Measurements from ENCODE around the gene ZXDC. TPM values are rescaled to one million over a fixed set of nuclear protein-coding genes. Genes with fewer than 3 reads are reported as not detected.

The ZXDC gene
- total and polyA plus RNA-seq, 9 of the 15 experiments (the other 6 are each of a cell fraction or from before 2014, with no cell fraction given), result 0.59 to 13.4 (median 7.3) TPM

GRCh38 chr3:126389112-126389793 is 86.4 kb downstream of the ZXDC start (continued):
- TF ChIP-seq, protein P1, sequence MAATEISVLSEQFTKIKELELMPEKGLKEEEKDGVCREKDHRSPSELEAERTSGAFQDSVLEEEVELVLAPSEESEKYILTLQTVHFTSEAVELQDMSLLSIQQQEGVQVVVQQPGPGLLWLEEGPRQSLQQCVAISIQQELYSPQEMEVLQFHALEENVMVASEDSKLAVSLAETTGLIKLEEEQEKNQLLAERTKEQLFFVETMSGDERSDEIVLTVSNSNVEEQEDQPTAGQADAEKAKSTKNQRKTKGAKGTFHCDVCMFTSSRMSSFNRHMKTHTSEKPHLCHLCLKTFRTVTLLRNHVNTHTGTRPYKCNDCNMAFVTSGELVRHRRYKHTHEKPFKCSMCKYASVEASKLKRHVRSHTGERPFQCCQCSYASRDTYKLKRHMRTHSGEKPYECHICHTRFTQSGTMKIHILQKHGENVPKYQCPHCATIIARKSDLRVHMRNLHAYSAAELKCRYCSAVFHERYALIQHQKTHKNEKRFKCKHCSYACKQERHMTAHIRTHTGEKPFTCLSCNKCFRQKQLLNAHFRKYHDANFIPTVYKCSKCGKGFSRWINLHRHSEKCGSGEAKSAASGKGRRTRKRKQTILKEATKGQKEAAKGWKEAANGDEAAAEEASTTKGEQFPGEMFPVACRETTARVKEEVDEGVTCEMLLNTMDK (IDR thresholded peaks at IDR 0.05; ENCODE audit: borderline replicate concordance, insufficient read depth, low read depth, low read length, poor library complexity, severe bottlenecking), result peak; percentile 96
- 0 out of 2 replicates have a peak, but pooled peaks have one; percentile 29 for TF ChIP-seq EHMT2 (IDR thresholded peaks at IDR 0.05)
- peak; percentile 43 to 65; a peak in 3 of 4 replicates for TF ChIP-seq FOXK2 (conservative IDR thresholded peaks at IDR 0.05 in 1 of 2, IDR thresholded peaks at IDR 0.05 in 1 of 2; ENCODE audit: low read depth in 2 of 2)
- peak; percentile 28; the same call in 1 of the 2 replicates for TF ChIP-seq ESRRA (IDR thresholded peaks at IDR 0.05; ENCODE audit: borderline replicate concordance, low read depth)
- TF ChIP-seq FOXA3 (CRISPR knock-in tag; conservative IDR thresholded peaks at IDR 0.05 in 1 of 2, IDR thresholded peaks at IDR 0.05 in 1 of 2), result peak; percentile 42 to 78
- TF ChIP-seq ATF1 (CRISPR knock-in tag; IDR thresholded peaks at IDR 0.05), result no peak
- TF ChIP-seq ATF1 (tag; IDR thresholded peaks at IDR 0.05), result peak; percentile 72
- 0 out of 2 replicates have a peak, but pooled peaks have one; percentile 41 for TF ChIP-seq FOXP1 (CRISPR knock-in tag; IDR thresholded peaks at IDR 0.05)
- TF ChIP-seq NR3C1 (CRISPR knock-in tag; IDR thresholded peaks at IDR 0.05), result no peak
- TF ChIP-seq NONO (IDR thresholded peaks at IDR 0.05; ENCODE audit: low read depth in 2 of 2, low read length in 1 of 2), result peak in 1 of 2 experiments; percentile 33; a peak in 1 of 4 replicates
- peak in 1 of 2 experiments; percentile 63 for TF ChIP-seq E2F6 (IDR thresholded peaks at IDR 0.05; ENCODE audit: borderline replicate concordance in 1 of 2, extremely low read depth in 1 of 2, insufficient read depth in 1 of 2, insufficient read length in 1 of 2, low read depth in 1 of 2, low read length in 1 of 2, poor library complexity in 1 of 2, severe bottlenecking in 1 of 2)
- 0 out of 4 replicates have a peak, but pooled peaks of 1 of the 2 experiments have one; percentile 24 for TF ChIP-seq RCOR1 (IDR thresholded peaks at IDR 0.05; ENCODE audit: borderline replicate concordance in 1 of 2, low read depth in 2 of 2, low read length in 2 of 2)
- TF ChIP-seq KDM2B (CRISPR knock-in tag; IDR thresholded peaks at IDR 0.05), result no peak
- TF ChIP-seq, protein P2, sequence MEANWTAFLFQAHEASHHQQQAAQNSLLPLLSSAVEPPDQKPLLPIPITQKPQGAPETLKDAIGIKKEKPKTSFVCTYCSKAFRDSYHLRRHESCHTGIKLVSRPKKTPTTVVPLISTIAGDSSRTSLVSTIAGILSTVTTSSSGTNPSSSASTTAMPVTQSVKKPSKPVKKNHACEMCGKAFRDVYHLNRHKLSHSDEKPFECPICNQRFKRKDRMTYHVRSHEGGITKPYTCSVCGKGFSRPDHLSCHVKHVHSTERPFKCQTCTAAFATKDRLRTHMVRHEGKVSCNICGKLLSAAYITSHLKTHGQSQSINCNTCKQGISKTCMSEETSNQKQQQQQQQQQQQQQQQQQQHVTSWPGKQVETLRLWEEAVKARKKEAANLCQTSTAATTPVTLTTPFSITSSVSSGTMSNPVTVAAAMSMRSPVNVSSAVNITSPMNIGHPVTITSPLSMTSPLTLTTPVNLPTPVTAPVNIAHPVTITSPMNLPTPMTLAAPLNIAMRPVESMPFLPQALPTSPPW (CRISPR knock-in tag; IDR thresholded peaks at IDR 0.05), result peak; percentile 31; the same call in 1 of the 2 replicates
- peak; percentile 20; the same call in 1 of the 2 replicates for TF ChIP-seq ZFX (CRISPR knock-in tag; IDR thresholded peaks at IDR 0.05)
- peak; percentile 45; the same call in 1 of the 2 replicates for TF ChIP-seq ATF7 (IDR thresholded peaks at IDR 0.05)
- TF ChIP-seq HMGN3 (IDR thresholded peaks at IDR 0.05; ENCODE audit: borderline replicate concordance, extremely low read depth, insufficient read length, low read depth, low read length), result peak; percentile 39
- peak; percentile 54; the same call in 1 of the 2 replicates for TF ChIP-seq TFAP4 (CRISPR knock-in tag; IDR thresholded peaks at IDR 0.05; ENCODE audit: borderline replicate concordance)
- no peak for TF ChIP-seq ETV1 (tag; conservative IDR thresholded peaks at IDR 0.05; ENCODE audit: low read depth)
- peak; percentile 57; the same call in 1 of the 2 replicates for TF ChIP-seq EGR1 (conservative IDR thresholded peaks at IDR 0.05)
- 0 out of 2 replicates have a peak, but pooled peaks have one; percentile 39 for TF ChIP-seq FOXJ2 (tag; IDR thresholded peaks at IDR 0.05)
